Measurements from ENCODE around the gene CLASRP.
A peak's percentile ranks its signal among the peaks of the same experiment; 100 is the strongest.

Gene CLASRP

GRCh38 chr19:45063851-45064801 lies 25.3 kb downstream of the CLASRP start:
- DNase-seq = no peak

- no peak for DNase-seq
These were observed 28.2 kb downstream of the CLASRP start for GRCh38 chr19:45066921-45067661.

- no peak for DNase-seq
These were observed 29.2 kb downstream of the CLASRP start for GRCh38 chr19:45068041-45068440.

- no peak for DNase-seq
These were observed 30.2 kb downstream of the CLASRP start for GRCh38 chr19:45069056-45069455.

- DNase-seq = no peak
These were observed 31.4 kb downstream of the CLASRP start for GRCh38 chr19:45070214-45070613.

- no peak for DNase-seq
These were observed 32.2 kb downstream of the CLASRP start for GRCh38 chr19:45070861-45071544.

- DNase-seq = no peak
These were observed 32.7 kb downstream of the CLASRP start for GRCh38 chr19:45071545-45071938.

- no peak for DNase-seq
These were observed 33.3 kb downstream of the CLASRP start for GRCh38 chr19:45071969-45072790.

- DNase-seq = no peak
These were observed 36.0 kb downstream of the CLASRP start for GRCh38 chr19:45074744-45075300.

- DNase-seq = peak; percentile 62
These were observed 36.6 kb downstream of the CLASRP start for GRCh38 chr19:45075301-45076028.

GRCh38 chr19:45076029-45076850 lies 37.4 kb downstream of the CLASRP start, which contains the start of gene ZNF296:
ZNF296 (minus strand) TSS chr19:45076478; CDS start chr19:45076373, 105 bp downstream.
- DNase-seq = peak; percentile 91

GRCh38 chr19:45076851-45077730 lies 38.2 kb downstream of the CLASRP start:
- no peak for DNase-seq

- no peak for DNase-seq
These were observed 39.7 kb downstream of the CLASRP start for GRCh38 chr19:45078390-45079062.

GRCh38 chr19:45079063-45079910 lies 40.4 kb downstream of the CLASRP start, which contains the start of gene GEMIN7:
GEMIN7 (plus strand) TSS chr19:45079260; CDS start chr19:45090115, 10,855 bp downstream.
- peak; percentile 88 for DNase-seq

GRCh38 chr19:45079911-45080370 lies 41.1 kb downstream of the CLASRP start:
- DNase-seq = no peak

GRCh38 chr19:45082170-45082569 lies 43.3 kb downstream of the CLASRP start:
- DNase-seq = no peak

GRCh38 chr19:45086480-45086879 lies 47.6 kb downstream of the CLASRP start:
- no peak for DNase-seq

Measured in stimulated activated CD4-positive, alpha-beta T cell treated with anti-CD3 and anti-CD28 coated beads, Interleukin-15, amount 100 ng/mL, for 24 hours (primary cell).